Colonic mucosa (tissue), 4 donors: ENCODE results near the gene WDR93. TPM values are rescaled to one million over a fixed set of nuclear protein-coding genes. Genes with fewer than 3 reads are reported as not detected.

Experiments used
- DNase-seq: peaks from one replicate; pipeline ENCODE4 v3.0.0-alpha.2; 2020
- H3K27ac ChIP-seq: fragments of 200-600 bp; one replicate; pipeline ENCODE4 v1.8.0; 2021
- H3K27me3 ChIP-seq: fragments of 200-600 bp; one replicate; pipeline ENCODE4 v1.8.0; 2021
- H3K36me3 ChIP-seq: fragments of 200-600 bp; one replicate; pipeline ENCODE4 v1.8.0; 2021
- H3K4me1 ChIP-seq: fragments of 200-600 bp; one replicate; pipeline ENCODE4 v1.8.0; 2021; ENCODE audit warnings: mild to moderate bottlenecking
- H3K4me3 ChIP-seq: fragments of 200-600 bp; one replicate; pipeline ENCODE4 v1.8.0; 2021
- H3K9ac ChIP-seq, 2 donors: one replicate each; pipeline ENCODE4 v1.7.0; 2013; ENCODE audit warnings: control low read depth in 2 of 2, low read depth in 2 of 2, low read length in 2 of 2
- H3K9me3 ChIP-seq: fragments of 200-600 bp; one replicate; pipeline ENCODE4 v1.8.0; 2021
- CTCF ChIP-seq: fragments of 200-600 bp; IDR thresholded peaks from one replicate; pipeline ENCODE4 v1.8.0; 2022; ENCODE audit warnings: antibody characterized with exemption, mild to moderate bottlenecking
- intact Hi-C: fragments of 100-400 bp; cut with DNase I; formaldehyde crosslinking; loops from one replicate; pipeline ENCODE4 v1.14.1; 2022
- total RNA-seq, 2 donors: library from RNA; stranded (reverse); fragmentation: NEBNext Ultra II Directional in 1 of 2; extraction: Animal tissue kit (Norgen Biotek cat#: 25700) in 1 of 2; gene quantifications; one replicate each; pipeline ENCODE4 v1.2.1, GENCODE V29; 2021
- donor health status: healthy.
- donor health status: DM: no; HTN: no; CAD: no.
- donor health status: DM: no; HTN: no; CAD: no.

WDR93 gene
- total RNA-seq, 2 donors from 2014 or later = 0.13 TPM; not detected in 1

GRCh38 chr15:89665449-89666181 is 25.0 kb upstream of the WDR93 start:
- Histone ChIP-seq H3K27me3 (no peaks in the 10 kb centered on the region), H3K36me3 (no peaks in the 10 kb centered on the region), H3K9ac (peak overlapping the region; percentile 40 to 83), H3K9me3 (no peaks in the 10 kb centered on the region), H3K4me1 (no peaks in the 10 kb centered on the region), H3K4me3 (peak overlapping the region; percentile 30), H3K27ac (peak overlapping the region; percentile 63)
- DNase-seq = peak; percentile 58
- intact Hi-C loops = no loop called here
- TF ChIP-seq CTCF = no peak

GRCh38 chr15:89666184-89666857 is 24.3 kb upstream of the WDR93 start:
- H3K4me3 ChIP-seq = no peak overlapping the region
- DNase-seq = no peak
- no peak for TF ChIP-seq CTCF
- H3K4me1 ChIP-seq = no peaks in the 10 kb centered on the region
- no peaks in the 10 kb centered on the region for H3K36me3 ChIP-seq
- H3K9ac ChIP-seq = peak overlapping the region; percentile 9 to 83
- H3K27me3 ChIP-seq = no peaks in the 10 kb centered on the region
- peak overlapping the region; percentile 63 for H3K27ac ChIP-seq
- no peaks in the 10 kb centered on the region for H3K9me3 ChIP-seq
- intact Hi-C loops = no loop called here

- H3K27me3 ChIP-seq = no peaks in the 10 kb centered on the region
- H3K36me3 ChIP-seq = no peaks in the 10 kb centered on the region
- no peak for TF ChIP-seq CTCF
- no peak overlapping the region for H3K9ac ChIP-seq
- intact Hi-C loops = no loop called here
- no peak overlapping the region for H3K27ac ChIP-seq
- no peaks in the 10 kb centered on the region for H3K4me1 ChIP-seq
- no peak overlapping the region for H3K4me3 ChIP-seq
- no peak for DNase-seq
- no peaks in the 10 kb centered on the region for H3K9me3 ChIP-seq
These were observed 23.5 kb upstream of the WDR93 start for GRCh38 chr15:89666858-89667705.

DNA sequence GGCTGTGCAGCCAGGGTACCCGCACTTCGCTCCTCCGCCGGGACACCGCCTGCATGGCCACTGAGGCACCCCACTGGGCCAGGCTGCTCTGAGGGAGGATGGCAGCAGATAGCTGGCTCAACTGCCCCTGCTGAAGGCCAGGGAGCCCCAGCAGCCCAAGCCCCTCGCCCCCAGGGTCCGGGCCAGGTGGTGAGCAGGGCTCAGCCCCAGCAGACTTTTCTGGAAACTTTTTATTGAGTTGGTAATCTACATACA is 23.0 kb upstream of the WDR93 start:
- no peaks in the 10 kb centered on the region for H3K4me1 ChIP-seq
- intact Hi-C loops = no loop called here
- H3K9me3 ChIP-seq = no peaks in the 10 kb centered on the region
- no peak overlapping the region for H3K4me3 ChIP-seq
- no peaks in the 10 kb centered on the region for H3K36me3 ChIP-seq
- H3K27ac ChIP-seq = no peak overlapping the region
- TF ChIP-seq CTCF = no peak
- no peaks in the 10 kb centered on the region for H3K27me3 ChIP-seq
- no peak overlapping the region for H3K9ac ChIP-seq
- no peak for DNase-seq

- Histone ChIP-seq H3K9me3 (no peaks in the 10 kb centered on the region), H3K27ac (no peak overlapping the region)
- intact Hi-C loops = no loop called here
These were observed 22.4 kb upstream of the WDR93 start for GRCh38 chr15:89668171-89668570.

More at GRCh38 chr15:89668171-89668570, 22.4 kb upstream of the WDR93 start:
- H3K9ac ChIP-seq = no peak overlapping the region
- no peak for TF ChIP-seq CTCF
- DNase-seq = no peak
- H3K36me3 ChIP-seq = no peaks in the 10 kb centered on the region
- H3K27me3 ChIP-seq = no peaks in the 10 kb centered on the region
- H3K4me3 ChIP-seq = no peak overlapping the region
- no peaks in the 10 kb centered on the region for H3K4me1 ChIP-seq
